GM23338 (cell line): Measurements from ENCODE around the gene TPCN2.

ENCODE experiments used
- CTCF ChIP-seq, 2 experiments: fragments of 200-600 bp in 1 of 2; sonication (generic) in 1 of 2; conservative IDR thresholded peaks; 2 replicates each; pipeline versions ENCODE4 v1.5.1 to v1.6.1; 2016 to 2017; ENCODE audit warnings: antibody characterized with exemption in 2 of 2, low read depth in 2 of 2, mild to moderate bottlenecking in 2 of 2, moderate library complexity in 1 of 2
- EZH2 ChIP-seq: fragments of 200-600 bp; sonication (generic); IDR thresholded peaks from one replicate; pipeline ENCODE4 v1.8.0; 2017; ENCODE audit warnings: antibody characterized with exemption, mild to moderate bottlenecking, low read depth; ENCODE audit not compliant: unreplicated experiment
- POLR2AphosphoS5 ChIP-seq: IDR thresholded peaks from 2 replicates; pipeline ENCODE4 v1.6.1; 2016; ENCODE audit warnings: antibody characterized with exemption, low read depth

GRCh38 chr11:69162505-69162904 lies 113.8 kb downstream of the TPCN2 start:
- TF ChIP-seq CTCF (conservative IDR thresholded peaks at IDR 0.05; ENCODE audit: low read depth in 2 of 2) = no peak
- no peak for TF ChIP-seq POLR2AphosphoS5
- TF ChIP-seq EZH2 = no peak
